GM21619 (cell line): ENCODE data around the gene TOGARAM2.
A peak's percentile ranks its signal among the peaks of the same experiment; 100 is the strongest.

ENCODE experiments used
- ATAC-seq: cut with Tn5 transposase; IDR thresholded peaks from one replicate; pipeline ENCODE4 v1.9.1; 2021; ENCODE audit not compliant: unreplicated experiment

The TOGARAM2 gene

GRCh38 chr2:29051730-29052129 is 70.6 kb downstream of the TOGARAM2 start:
- no peak for ATAC-seq

GRCh38 chr2:29052807-29053206 is 71.7 kb downstream of the TOGARAM2 start:
- ATAC-seq: no peak

- ATAC-seq: peak; percentile 75
Observed at GRCh38 chr2:29053223-29053622, 72.1 kb downstream of the TOGARAM2 start.

- no peak for ATAC-seq
Observed at GRCh38 chr2:29053670-29054400, 72.7 kb downstream of the TOGARAM2 start.

- no peak for ATAC-seq
Observed at GRCh38 chr2:29054430-29054829, 73.3 kb downstream of the TOGARAM2 start.

- ATAC-seq: no peak
Observed at GRCh38 chr2:29055601-29056000, 74.5 kb downstream of the TOGARAM2 start.

GRCh38 chr2:29056452-29056851 is 75.4 kb downstream of the TOGARAM2 start:
- no peak for ATAC-seq

- ATAC-seq: no peak
Observed at GRCh38 chr2:29057006-29057405, 75.9 kb downstream of the TOGARAM2 start.

- no peak for ATAC-seq
Observed at GRCh38 chr2:29059624-29060023, 78.5 kb downstream of the TOGARAM2 start.

GRCh38 chr2:29060441-29060840 is 79.3 kb downstream of the TOGARAM2 start:
- ATAC-seq: no peak

GRCh38 chr2:29061176-29061575 is 80.1 kb downstream of the TOGARAM2 start:
- no peak for ATAC-seq

- ATAC-seq: no peak
Observed at GRCh38 chr2:29061616-29062015, 80.5 kb downstream of the TOGARAM2 start.

GRCh38 chr2:29062371-29062770 is 81.3 kb downstream of the TOGARAM2 start:
- no peak for ATAC-seq

- no peak for ATAC-seq
Observed at GRCh38 chr2:29063056-29063455, 82.0 kb downstream of the TOGARAM2 start.

- ATAC-seq: no peak
Observed at GRCh38 chr2:29063646-29064345, 82.7 kb downstream of the TOGARAM2 start.

GRCh38 chr2:29064346-29064715 is 83.2 kb downstream of the TOGARAM2 start:
- ATAC-seq: no peak

GRCh38 chr2:29064746-29065067 is 83.6 kb downstream of the TOGARAM2 start:
- ATAC-seq: no peak

GRCh38 chr2:29065068-29065811 is 84.1 kb downstream of the TOGARAM2 start:
- no peak for ATAC-seq

- ATAC-seq: no peak
Observed at GRCh38 chr2:29066271-29066860, 85.3 kb downstream of the TOGARAM2 start.

- no peak for ATAC-seq
Observed at GRCh38 chr2:29066997-29067605, 86.0 kb downstream of the TOGARAM2 start.

GRCh38 chr2:29068513-29068912 is 87.4 kb downstream of the TOGARAM2 start:
- ATAC-seq: no peak
